Myocyte (in vitro differentiated cells): ENCODE measurements around the gene FATE1. TPM values are rescaled to one million over a fixed set of nuclear protein-coding genes. Genes with fewer than 3 reads are reported as not detected.
A peak's percentile ranks its signal among the peaks of the same experiment; 100 is the strongest.

ENCODE experiments used
- DNase-seq: peaks from one replicate; pipeline ENCODE4 v3.0.0-alpha.2; 2012; ENCODE audit warnings: low read depth
- total RNA-seq: library from RNA; depleted of rRNA; stranded (reverse); fragments of >200 nt; gene quantifications from 2 replicates; pipeline ENCODE4 v1.2.3, GENCODE V29; 2014

Gene FATE1
- total RNA-seq, 1 donor from 2014 or later: not detected

- DNase-seq: peak; percentile 1
Observed at GRCh38 chrX:151703487-151703886, 12.3 kb upstream of the FATE1 start.

- DNase-seq: no peak
Observed at GRCh38 chrX:151704041-151704663, 11.7 kb upstream of the FATE1 start.

- no peak for DNase-seq
Observed at GRCh38 chrX:151708821-151709220, 7.0 kb upstream of the FATE1 start.

- no peak for DNase-seq
Observed at GRCh38 chrX:151710457-151710856, 5.4 kb upstream of the FATE1 start.

- DNase-seq: no peak
Observed at GRCh38 chrX:151711154-151711553, 4.7 kb upstream of the FATE1 start.

- no peak for DNase-seq
Observed at GRCh38 chrX:151711787-151712186, 4.0 kb upstream of the FATE1 start.

- DNase-seq: no peak
Observed at GRCh38 chrX:151712253-151712652, 3.6 kb upstream of the FATE1 start.

- no peak for DNase-seq
Observed at GRCh38 chrX:151713849-151714248, 2.0 kb upstream of the FATE1 start.

- DNase-seq: no peak
Observed at GRCh38 chrX:151714362-151714761, 1.5 kb upstream of the FATE1 start.

GRCh38 chrX:151722241-151722846 lies 6.5 kb downstream of the FATE1 start:
- no peak for DNase-seq

- DNase-seq: no peak
Observed at GRCh38 chrX:151723156-151723760, 7.4 kb downstream of the FATE1 start.

- DNase-seq: no peak
Observed at GRCh38 chrX:151724563-151725337, 8.9 kb downstream of the FATE1 start.

- DNase-seq: no peak
Observed at GRCh38 chrX:151725338-151725614, 9.4 kb downstream of the FATE1 start.

- DNase-seq: no peak
Observed at GRCh38 chrX:151726751-151727150, 10.9 kb downstream of the FATE1 start.

GRCh38 chrX:151727346-151727745 lies 11.5 kb downstream of the FATE1 start:
- no peak for DNase-seq

- DNase-seq: no peak
Observed at GRCh38 chrX:151729056-151729725, 13.4 kb downstream of the FATE1 start.

GRCh38 chrX:151734446-151734845 lies 18.6 kb downstream of the FATE1 start, which contains the start of gene CNGA2:
CNGA2 (plus strand) TSS chrX:151734746; CDS start chrX:151738484, 3,738 bp downstream.
- no peak for DNase-seq

GRCh38 chrX:151735219-151735618 lies 19.4 kb downstream of the FATE1 start:
- DNase-seq: no peak

- DNase-seq: no peak
Observed at GRCh38 chrX:151736685-151737084, 20.9 kb downstream of the FATE1 start.

GRCh38 chrX:151737494-151737893 lies 21.7 kb downstream of the FATE1 start:
- no peak for DNase-seq

- DNase-seq: no peak
Observed at GRCh38 chrX:151738751-151739150, 22.9 kb downstream of the FATE1 start.

- no peak for DNase-seq
Observed at GRCh38 chrX:151741606-151742005, 25.8 kb downstream of the FATE1 start.
